ENCODE measurements around the gene EXOSC9. TPM values are rescaled to one million over a fixed set of nuclear protein-coding genes. Genes with fewer than 3 reads are reported as not detected.

The EXOSC9 gene
- total and polyA plus RNA-seq, 2 experiments from 2014 or later: 41.9 to 44.1 TPM

DNA sequence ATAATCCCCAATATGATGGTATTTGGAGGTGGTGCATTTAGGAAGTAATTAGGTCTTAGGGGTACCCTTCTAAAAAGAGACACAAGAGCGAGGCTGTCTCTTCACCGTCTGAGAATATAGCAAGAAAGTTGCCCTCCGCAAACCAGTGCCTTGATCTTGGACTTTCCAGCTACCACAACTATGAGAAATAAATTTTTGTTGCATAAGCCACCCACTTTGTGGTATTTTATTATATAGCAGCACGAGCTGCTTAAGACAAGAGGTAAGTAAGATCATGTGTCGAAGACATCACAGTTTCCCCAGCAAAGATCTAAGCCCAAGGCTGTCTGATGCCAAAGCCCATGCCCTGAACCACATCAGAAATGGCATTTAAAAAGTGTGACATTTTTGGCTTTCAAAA is 9.6 kb upstream of the EXOSC9 start:
- WGBS, 2 experiments (ENCODE audit: low coverage in 1 of 2, low lambda C conversion rate in 2 of 2, missing lambda C conversion rate in 2 of 2): 14 to 17% methylated on average over 5 of the region's 5 CpGs

DNA sequence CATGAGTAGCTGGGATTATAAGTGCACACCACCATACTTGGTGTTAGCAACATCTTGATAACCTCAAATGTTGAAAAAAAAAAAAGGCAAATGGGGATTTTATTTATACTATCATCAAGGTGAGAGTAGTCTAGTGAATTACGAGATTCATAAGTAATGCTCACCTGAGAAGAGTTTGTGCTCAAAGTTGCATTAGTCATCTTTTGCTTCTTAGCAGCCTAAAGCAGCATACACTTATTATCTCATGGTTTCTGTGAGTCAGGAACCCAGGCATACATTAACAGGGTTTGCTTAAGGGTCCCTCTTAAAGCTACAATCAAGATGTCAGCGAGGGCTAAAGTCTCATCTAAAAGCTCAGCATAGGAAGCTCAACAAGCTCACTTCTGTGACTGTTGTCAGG is 8.2 kb upstream of the EXOSC9 start:
- H3K9ac ChIP-seq: no peak overlapping the region
- no peaks in the 10 kb centered on the region for H4K20me1 ChIP-seq (ENCODE audit: insufficient read depth)
- H3K79me2 ChIP-seq (ENCODE audit: insufficient read depth): no peaks in the 10 kb centered on the region
- no peak for DNase-seq
- peaks cover 72% of the 10 kb centered on the region for H3K4me1 ChIP-seq (ENCODE audit: insufficient read depth)
- no peaks in the 10 kb centered on the region for H3K9me2 ChIP-seq (ENCODE audit: insufficient read depth)
- H3K36me3 ChIP-seq (ENCODE audit: low read depth): no peaks in the 10 kb centered on the region
- no peaks in the 10 kb centered on the region for H3K27me3 ChIP-seq (replicated peaks; ENCODE audit: insufficient read depth)
- no peak overlapping the region for H3K4me2 ChIP-seq (ENCODE audit: unreplicated experiment)
- H3K9me3 ChIP-seq (ENCODE audit: low read depth): no peaks in the 10 kb centered on the region
- H3K4me3 ChIP-seq: no peak overlapping the region
- 97 to 98% methylated on average over 2 of the region's 2 CpGs for WGBS, 2 experiments (ENCODE audit: low coverage in 1 of 2, low lambda C conversion rate in 2 of 2, missing lambda C conversion rate in 2 of 2)
- H3F3A ChIP-seq (ENCODE audit: insufficient read depth): peaks cover 62% of the 10 kb centered on the region
- H3K27ac ChIP-seq: no peak overlapping the region
- no peak overlapping the region for H2AFZ ChIP-seq
- TF ChIP-seq EZH2 (IDR thresholded peaks at IDR 0.05; ENCODE audit: insufficient read depth, poor library complexity, severe bottlenecking) (no peak), EZH2phosphoT487 (IDR thresholded peaks at IDR 0.05; ENCODE audit: insufficient read depth, low read depth) (no peak)
- in situ Hi-C loops (cut with MboI): no loop called here

More for the DNA sequence above, 9.6 kb upstream of the EXOSC9 start:
- H3K9me2 ChIP-seq (ENCODE audit: insufficient read depth): no peaks in the 10 kb centered on the region
- H3K27ac ChIP-seq: peak overlapping the region; percentile 80
- peak; percentile 88 for DNase-seq
- TF ChIP-seq EZH2phosphoT487 (IDR thresholded peaks at IDR 0.05; ENCODE audit: insufficient read depth, low read depth) (peak; percentile 81; the same call in 1 of the 2 replicates), EZH2 (IDR thresholded peaks at IDR 0.05; ENCODE audit: insufficient read depth, poor library complexity, severe bottlenecking) (no peak)
- no peaks in the 10 kb centered on the region for H3K79me2 ChIP-seq (ENCODE audit: insufficient read depth)
- H2AFZ ChIP-seq: no peak overlapping the region
- no peaks in the 10 kb centered on the region for H4K20me1 ChIP-seq (ENCODE audit: insufficient read depth)
- no peaks in the 10 kb centered on the region for H3K36me3 ChIP-seq (ENCODE audit: low read depth)
- H3K4me1 ChIP-seq (ENCODE audit: insufficient read depth): peaks cover 85% of the 10 kb centered on the region
- H3K4me3 ChIP-seq: no peak overlapping the region; the same call in 1 of the 2 replicates
- H3K27me3 ChIP-seq (replicated peaks; ENCODE audit: insufficient read depth): no peaks in the 10 kb centered on the region
- H3K4me2 ChIP-seq (ENCODE audit: unreplicated experiment): peak overlapping the region; percentile 33
- in situ Hi-C loops (cut with MboI): no loop called here
- peaks cover 72% of the 10 kb centered on the region for H3F3A ChIP-seq (ENCODE audit: insufficient read depth)
- H3K9me3 ChIP-seq (ENCODE audit: low read depth): no peaks in the 10 kb centered on the region
- peak overlapping the region; percentile 35 for H3K9ac ChIP-seq

DNA sequence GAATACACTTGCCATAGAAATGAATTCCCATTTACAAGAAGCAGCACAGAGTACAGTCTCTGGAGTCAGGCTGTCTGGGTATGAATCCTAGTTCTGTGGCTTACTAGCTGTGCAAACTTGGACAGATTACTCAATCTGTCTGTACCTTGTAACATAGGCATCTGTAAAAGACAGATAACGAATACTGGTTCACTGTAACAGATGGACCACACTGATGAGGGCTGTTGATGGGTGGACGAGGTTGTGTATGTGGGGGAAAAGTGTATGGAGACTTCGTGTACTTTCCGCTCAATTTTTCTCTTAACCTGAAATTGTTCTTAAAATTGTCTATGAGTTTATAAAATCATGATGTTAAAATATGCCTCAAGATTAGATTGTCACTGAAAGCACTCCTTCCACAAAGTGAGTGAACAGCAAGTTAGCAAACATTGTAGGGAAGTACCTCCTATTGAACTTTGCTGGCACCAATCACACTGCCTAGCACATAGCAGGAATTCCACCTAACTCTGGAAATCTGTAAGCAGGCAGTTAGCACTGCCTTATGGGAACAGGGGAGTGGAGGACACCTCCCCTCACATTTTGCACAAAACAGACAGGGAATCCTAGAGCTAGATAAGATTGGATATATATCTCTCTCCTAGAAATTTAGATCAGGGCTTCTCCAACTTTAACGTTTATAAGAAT is 6.5 kb upstream of the EXOSC9 start:
- no peaks in the 10 kb centered on the region for H3K79me2 ChIP-seq (ENCODE audit: insufficient read depth)
- no peak overlapping the region for H3K27ac ChIP-seq
- no peaks in the 10 kb centered on the region for H3K36me3 ChIP-seq (ENCODE audit: low read depth)
- in situ Hi-C loops (cut with MboI): no loop called here
- DNase-seq: peak; percentile 38
- 76 to 88% methylated on average over 5 of the region's 5 CpGs for WGBS, 2 experiments (ENCODE audit: low coverage in 1 of 2, low lambda C conversion rate in 2 of 2, missing lambda C conversion rate in 2 of 2)
- peaks cover 55% of the 10 kb centered on the region for H3K4me1 ChIP-seq (ENCODE audit: insufficient read depth)
- H3F3A ChIP-seq (ENCODE audit: insufficient read depth): peaks cover 45% of the 10 kb centered on the region
- no peak overlapping the region for H2AFZ ChIP-seq
- no peaks in the 10 kb centered on the region for H4K20me1 ChIP-seq (ENCODE audit: insufficient read depth)
- H3K4me2 ChIP-seq (ENCODE audit: unreplicated experiment): no peak overlapping the region
- H3K27me3 ChIP-seq (replicated peaks; ENCODE audit: insufficient read depth): no peaks in the 10 kb centered on the region
- no peaks in the 10 kb centered on the region for H3K9me2 ChIP-seq (ENCODE audit: insufficient read depth)
- no peak for TF ChIP-seq EZH2phosphoT487 (IDR thresholded peaks at IDR 0.05; ENCODE audit: insufficient read depth, low read depth)
- no peak for TF ChIP-seq EZH2 (IDR thresholded peaks at IDR 0.05; ENCODE audit: insufficient read depth, poor library complexity, severe bottlenecking)
- no peak overlapping the region for H3K9ac ChIP-seq
- no peaks in the 10 kb centered on the region for H3K9me3 ChIP-seq (ENCODE audit: low read depth)
- H3K4me3 ChIP-seq: no peak overlapping the region

DNA sequence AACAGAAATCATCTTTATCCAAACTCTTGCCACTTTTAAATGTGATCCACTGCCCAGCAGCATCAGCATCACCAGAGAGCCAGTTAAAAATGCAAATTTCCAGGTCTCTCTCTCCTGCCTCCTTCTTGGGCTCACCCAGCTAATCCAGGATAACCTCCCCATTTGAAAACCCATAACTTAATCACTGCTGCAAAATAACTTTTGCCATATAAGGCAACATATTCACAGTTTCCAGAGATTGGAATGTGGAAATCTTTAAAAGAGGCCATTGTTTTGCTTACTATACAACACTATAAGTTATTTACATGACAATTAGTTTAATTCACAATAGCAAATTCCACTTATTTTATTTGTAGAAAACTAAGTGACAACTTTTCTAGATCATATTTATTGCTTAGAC is 4.8 kb upstream of the EXOSC9 start:
- no peak overlapping the region for H3K9ac ChIP-seq
- peak overlapping the region; percentile 26; the same call in 1 of the 2 replicates for H2AFZ ChIP-seq
- peak overlapping the region; percentile 16; the same call in 1 of the 2 replicates for H3K27ac ChIP-seq
- peaks cover 1% of the 10 kb centered on the region for H3K79me2 ChIP-seq (ENCODE audit: insufficient read depth)
- no peaks in the 10 kb centered on the region for H3K36me3 ChIP-seq (ENCODE audit: low read depth)
- peak; percentile 22 for DNase-seq
- peak overlapping the region; percentile 16 for H3K4me2 ChIP-seq (ENCODE audit: unreplicated experiment)
- H4K20me1 ChIP-seq (ENCODE audit: insufficient read depth): no peaks in the 10 kb centered on the region
- in situ Hi-C loops (cut with MboI): no loop called here
- no peaks in the 10 kb centered on the region for H3K9me2 ChIP-seq (ENCODE audit: insufficient read depth)
- no peaks in the 10 kb centered on the region for H3K27me3 ChIP-seq (replicated peaks; ENCODE audit: insufficient read depth)
- H3F3A ChIP-seq (ENCODE audit: insufficient read depth): peaks cover 29% of the 10 kb centered on the region
- H3K4me3 ChIP-seq: no peak overlapping the region
- H3K9me3 ChIP-seq (ENCODE audit: low read depth): no peaks in the 10 kb centered on the region
- peaks cover 44% of the 10 kb centered on the region for H3K4me1 ChIP-seq (ENCODE audit: insufficient read depth)
- TF ChIP-seq EZH2 (IDR thresholded peaks at IDR 0.05; ENCODE audit: insufficient read depth, poor library complexity, severe bottlenecking) (no peak), EZH2phosphoT487 (IDR thresholded peaks at IDR 0.05; ENCODE audit: insufficient read depth, low read depth) (no peak)

Measured in GM23248 (cell line).